Breast epithelium (tissue), 3 donors: ENCODE measurements around the gene PLXNB2.

Experiments used
- CTCF ChIP-seq, 3 donors: fragments of 450-650 bp; IDR thresholded peaks; one replicate each; pipeline ENCODE4 v1.5.1; 2016 to 2017; ENCODE audit warnings: antibody characterized with exemption in 3 of 3, mild to moderate bottlenecking in 3 of 3, moderate library complexity in 3 of 3
- POLR2AphosphoS5 ChIP-seq, 3 donors: sonication (generic); formaldehyde crosslinking; IDR thresholded peaks; one replicate each; pipeline ENCODE4 v1.6.1; 2017; ENCODE audit warnings: antibody characterized with exemption in 3 of 3

DNA sequence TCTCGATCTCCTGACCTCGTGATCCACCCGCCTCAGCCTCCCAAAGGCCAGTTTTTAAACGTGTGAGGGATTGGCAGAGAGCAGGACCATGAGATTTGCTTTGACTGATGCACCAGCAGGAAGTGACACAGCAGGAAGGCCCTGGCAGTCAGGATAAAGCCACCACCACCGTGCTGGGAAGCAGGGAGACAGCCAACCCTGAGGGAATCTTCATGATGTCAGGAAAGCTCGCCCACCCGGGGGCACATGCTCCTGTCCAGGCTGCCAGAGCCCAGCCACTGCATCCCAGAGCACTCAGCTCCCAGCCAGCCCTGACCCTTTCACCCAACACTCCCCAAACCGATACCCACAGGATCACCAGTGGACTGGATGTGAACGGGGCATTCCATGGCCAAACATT, 68.7 kb downstream of the PLXNB2 start:
- TF ChIP-seq POLR2AphosphoS5 (IDR thresholded peaks at IDR 0.05) (no peak), CTCF (IDR thresholded peaks at IDR 0.05) (no peak)
